GM06990 (cell line): Measurements from ENCODE around the gene UBAP2.
"Not testable (repeated sequence)": the region's sequence is repeated elsewhere in the genome, so short reads cannot be mapped to it uniquely, and the experiment has no call there.

Source experiments
- DNase-seq: peaks from one replicate; pipeline ENCODE4 v3.0.0-alpha.2; 2011; ENCODE audit not compliant: insufficient read length; ENCODE audit errors: extremely low read depth
- H3K27me3 ChIP-seq: replicated peaks from 2 replicates; pipeline ENCODE4 v1.6.0; 2011; ENCODE audit warnings: low read length; ENCODE audit not compliant: control insufficient read depth, insufficient read depth
- H3K36me3 ChIP-seq: 2 replicates; pipeline ENCODE4 v1.5.1; 2011; ENCODE audit warnings: low read length; ENCODE audit not compliant: control insufficient read depth, insufficient read depth
- H3K4me3 ChIP-seq: replicated peaks from 2 replicates; pipeline ENCODE4 v1.5.1; 2011; ENCODE audit warnings: low read depth, mild to moderate bottlenecking, control low read depth, low read length
- CTCF ChIP-seq: IDR thresholded peaks from 2 replicates; pipeline ENCODE4 v1.5.1; 2011; ENCODE audit warnings: low read length, control low read depth, mild to moderate bottlenecking, inconsistent platforms; ENCODE audit not compliant: insufficient read depth, poor library complexity, severe bottlenecking

Gene UBAP2

DNA sequence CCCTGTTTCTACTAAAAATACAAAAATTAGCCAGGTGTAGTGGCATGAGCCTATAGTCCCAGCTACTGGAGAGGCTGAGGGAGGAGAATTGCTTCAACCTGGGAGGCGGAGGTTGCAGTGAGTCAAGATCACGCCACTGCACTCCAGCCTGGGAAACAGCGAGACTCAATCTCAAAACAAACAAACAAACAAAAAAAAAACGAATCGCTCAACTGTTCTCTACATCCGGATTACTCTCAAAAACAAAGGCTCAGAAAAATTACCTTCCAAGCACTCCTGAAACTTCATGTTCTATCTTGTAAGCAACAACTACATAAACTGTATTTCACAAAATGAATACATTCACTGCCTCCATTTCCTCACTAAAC, 14.0 kb downstream of the UBAP2 start:
- TF ChIP-seq CTCF, result no peak
- DNase-seq, result no peak

GRCh38 chr9:34032631-34033030, 16.1 kb downstream of the UBAP2 start:
- DNase-seq, result no peak
- no peaks in the 10 kb centered on the region for H3K36me3 ChIP-seq
- H3K27me3 ChIP-seq, result no peaks in the 10 kb centered on the region
- TF ChIP-seq CTCF, result no peak
- no peak overlapping the region for H3K4me3 ChIP-seq

More for the DNA sequence above, 14.0 kb downstream of the UBAP2 start:
- Histone ChIP-seq H3K4me3 (no peak overlapping the region), H3K27me3 (no peaks in the 10 kb centered on the region), H3K36me3 (no peaks in the 10 kb centered on the region)

GRCh38 chr9:34027845-34028574, 20.7 kb downstream of the UBAP2 start:
- no peaks in the 10 kb centered on the region for H3K36me3 ChIP-seq
- DNase-seq, result no peak

DNA sequence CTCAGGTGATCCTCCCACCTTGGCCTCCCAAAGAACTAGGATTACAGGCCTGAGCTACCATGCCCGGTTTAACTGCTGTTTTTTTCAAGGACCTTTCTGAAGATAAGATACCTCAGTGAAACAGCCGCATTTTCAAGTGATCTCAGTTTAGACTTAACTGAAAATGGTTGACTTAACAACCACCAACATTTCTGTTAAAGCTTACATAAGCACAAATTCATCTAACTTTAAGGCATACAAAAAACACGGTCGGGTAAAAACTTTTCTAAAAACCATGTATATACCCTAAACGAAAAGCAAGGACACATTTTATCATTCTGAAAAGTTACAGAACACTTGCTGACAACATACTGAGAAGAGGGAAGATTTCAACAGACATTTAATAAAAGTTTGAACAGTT, 22.9 kb downstream of the UBAP2 start:
- no peak for TF ChIP-seq CTCF

More at GRCh38 chr9:34027845-34028574, 20.7 kb downstream of the UBAP2 start:
- H3K27me3 ChIP-seq, result no peaks in the 10 kb centered on the region
- H3K4me3 ChIP-seq, result no peak overlapping the region
- TF ChIP-seq CTCF, result no peak

DNA sequence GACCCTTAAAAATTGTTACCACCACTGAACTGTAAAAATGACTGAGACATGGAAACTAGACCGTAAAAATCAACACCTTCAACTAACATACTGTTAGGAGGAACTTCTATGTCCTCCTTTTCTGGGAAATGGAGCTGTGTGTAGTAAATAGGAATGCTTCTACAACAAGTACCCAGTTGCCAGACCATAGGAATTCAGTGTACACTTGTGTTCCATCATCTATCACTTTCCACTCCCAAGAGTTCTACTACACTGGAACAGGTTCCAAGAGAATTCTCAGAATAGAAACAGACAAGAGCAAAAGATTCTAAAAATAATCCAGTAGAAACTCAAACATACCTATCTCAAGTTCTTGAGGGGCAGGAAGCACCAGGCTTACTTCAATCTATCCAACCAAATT, 23.6 kb downstream of the UBAP2 start:
- TF ChIP-seq CTCF, result no peak

More for the DNA sequence above, 22.9 kb downstream of the UBAP2 start:
- Histone ChIP-seq H3K4me3 (no peak overlapping the region), H3K36me3 (no peaks in the 10 kb centered on the region; the same call in 1 of the 2 replicates), H3K27me3 (no peaks in the 10 kb centered on the region)
- DNase-seq, result no peak

DNA sequence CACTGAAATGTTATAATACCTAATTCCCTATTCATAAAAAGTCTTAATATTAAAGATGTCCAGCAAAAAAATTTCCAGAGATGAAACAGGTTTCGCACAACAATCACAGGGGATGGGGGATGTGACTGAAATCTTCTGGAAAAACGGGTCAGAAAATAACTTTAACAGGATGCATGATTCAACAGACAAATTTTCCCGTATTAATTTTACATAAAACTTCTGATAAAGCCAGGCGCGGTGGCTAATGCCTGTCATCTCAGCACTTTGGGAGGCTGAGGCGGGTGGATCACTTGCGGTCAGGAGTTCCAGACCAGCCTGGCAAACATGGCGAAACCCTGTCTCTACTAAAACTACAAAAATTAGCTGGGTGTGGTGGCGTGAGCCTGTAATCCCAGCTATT, 24.2 kb downstream of the UBAP2 start:
- H3K36me3 ChIP-seq, DNase-seq, H3K27me3 ChIP-seq, H3K4me3 ChIP-seq: not testable (repeated sequence)

More for the DNA sequence above, 23.6 kb downstream of the UBAP2 start:
- Histone ChIP-seq H3K27me3 (no peaks in the 10 kb centered on the region), H3K36me3 (no peaks in the 10 kb centered on the region; the same call in 1 of the 2 replicates), H3K4me3 (no peak overlapping the region)
- no peak for DNase-seq
